SU-DHL-6 (cell line): Measurements from ENCODE around the gene THSD7B.

Source experiments
- H2AFZ ChIP-seq: fragments of 200-600 bp; sonication (generic); 2 replicates; pipeline ENCODE4 v1.6.1; 2014; ENCODE audit warnings: low read depth, mild to moderate bottlenecking, moderate library complexity, mixed read lengths, antibody characterized with exemption, low read length; ENCODE audit not compliant: severe bottlenecking
- H3F3A ChIP-seq: fragments of 200-600 bp; shearing (Covaris generic); 2 replicates; pipeline ENCODE4 v1.6.0; 2016; ENCODE audit warnings: antibody characterized with exemption, mild to moderate bottlenecking; ENCODE audit not compliant: insufficient read depth
- H3K27ac ChIP-seq: fragments of 200-600 bp; sonication (generic); 2 replicates; pipeline ENCODE4 v1.5.1; 2016; ENCODE audit warnings: low read depth, mild to moderate bottlenecking, low read length, moderate library complexity, mixed read lengths
- H3K27me3 ChIP-seq: fragments of 200-600 bp; sonication (generic), shearing (Covaris generic); 2 replicates; pipeline ENCODE4 v1.6.0; 2014; ENCODE audit warnings: mild to moderate bottlenecking, low read length
- H3K36me3 ChIP-seq: fragments of 200-600 bp; sonication (generic); 2 replicates; pipeline ENCODE4 v1.6.1; 2014; ENCODE audit warnings: mild to moderate bottlenecking, low read length, mixed read lengths
- H3K4me2 ChIP-seq: fragments of 300-600, 200-600 bp; shearing (Covaris generic), sonication (generic); 2 replicates; pipeline ENCODE4 v1.6.0; 2014; ENCODE audit warnings: low read length, low read depth, mild to moderate bottlenecking; ENCODE audit not compliant: poor library complexity, severe bottlenecking
- H3K4me3 ChIP-seq: fragments of 200-600 bp; sonication (generic); 2 replicates; pipeline ENCODE4 v1.5.1; 2014; ENCODE audit warnings: antibody characterized with exemption, low read length, mild to moderate bottlenecking, mixed read lengths; ENCODE audit not compliant: insufficient read depth, poor library complexity, severe bottlenecking
- H3K79me2 ChIP-seq: fragments of 200-600 bp; sonication (generic); 2 replicates; pipeline ENCODE4 v1.6.1; 2014; ENCODE audit warnings: mild to moderate bottlenecking, low read length, moderate library complexity; ENCODE audit not compliant: insufficient read depth
- H3K9ac ChIP-seq: fragments of 200-600 bp; sonication (generic); 2 replicates; pipeline ENCODE4 v1.7.0; 2014; ENCODE audit warnings: mild to moderate bottlenecking, low read length
- H3K9me2 ChIP-seq: fragments of 200-600 bp; sonication (generic); replicated peaks from 2 replicates; pipeline ENCODE4 v1.6.1; 2014; ENCODE audit warnings: low read length; ENCODE audit not compliant: insufficient read depth
- H3K9me3 ChIP-seq: fragments of 200-600 bp; sonication (generic); 2 replicates; pipeline ENCODE4 v1.6.1; 2014; ENCODE audit warnings: low read length, mixed read lengths; ENCODE audit not compliant: insufficient read depth
- H4K20me1 ChIP-seq: fragments of 200-600 bp; sonication (generic); 2 replicates; pipeline ENCODE4 v1.6.1; 2014; ENCODE audit warnings: low read depth, mild to moderate bottlenecking, antibody characterized with exemption, low read length, moderate library complexity, mixed read lengths
- EZH2phosphoT487 ChIP-seq: fragments of 200-600 bp; sonication (generic), shearing (Covaris generic); conservative IDR thresholded peaks from 2 replicates; pipeline ENCODE4 v1.6.1; 2018; ENCODE audit warnings: mild to moderate bottlenecking, antibody characterized with exemption, low read length, moderate library complexity, mixed read lengths
- TF ChIP-seq, protein P1 (sequence below): fragments of 200-600 bp; sonication (generic); IDR thresholded peaks from one replicate; pipeline ENCODE4 v1.5.1; 2017; ENCODE audit warnings: antibody characterized with exemption, mild to moderate bottlenecking, low read length, moderate library complexity; ENCODE audit not compliant: insufficient read depth, poor library complexity, severe bottlenecking

Gene THSD7B

DNA sequence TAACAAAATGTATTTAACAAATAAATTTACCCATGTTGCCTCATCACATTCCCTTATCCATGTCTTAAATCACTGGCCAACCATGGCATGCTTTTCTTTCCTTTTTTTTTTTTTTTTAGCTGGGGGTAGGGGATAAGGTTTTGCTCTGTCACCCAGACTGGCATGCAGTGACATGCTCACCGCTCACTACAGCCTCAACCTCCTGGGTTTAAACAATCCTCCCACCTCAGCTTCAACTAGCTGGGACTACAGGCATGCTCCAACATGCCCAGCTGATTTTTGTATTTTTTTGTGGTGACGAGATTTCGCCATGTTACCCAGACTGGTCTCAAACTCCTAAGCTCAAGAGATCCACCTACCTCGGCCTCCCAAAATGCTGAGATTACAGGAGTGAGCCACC is 266.4 kb downstream of the THSD7B start:
- H3K27ac ChIP-seq: no peak overlapping the region
- H3K9me3 ChIP-seq: no peaks in the 10 kb centered on the region
- H3K79me2 ChIP-seq: no peaks in the 10 kb centered on the region
- H3K9ac ChIP-seq: no peak overlapping the region
- H3K4me3 ChIP-seq: no peak overlapping the region
- no peaks in the 10 kb centered on the region for H3K27me3 ChIP-seq
- no peaks in the 10 kb centered on the region for H3K36me3 ChIP-seq
- no peak overlapping the region for H2AFZ ChIP-seq
- no peaks in the 10 kb centered on the region for H4K20me1 ChIP-seq
- TF ChIP-seq EZH2phosphoT487: no peak
- TF ChIP-seq, protein P1, sequence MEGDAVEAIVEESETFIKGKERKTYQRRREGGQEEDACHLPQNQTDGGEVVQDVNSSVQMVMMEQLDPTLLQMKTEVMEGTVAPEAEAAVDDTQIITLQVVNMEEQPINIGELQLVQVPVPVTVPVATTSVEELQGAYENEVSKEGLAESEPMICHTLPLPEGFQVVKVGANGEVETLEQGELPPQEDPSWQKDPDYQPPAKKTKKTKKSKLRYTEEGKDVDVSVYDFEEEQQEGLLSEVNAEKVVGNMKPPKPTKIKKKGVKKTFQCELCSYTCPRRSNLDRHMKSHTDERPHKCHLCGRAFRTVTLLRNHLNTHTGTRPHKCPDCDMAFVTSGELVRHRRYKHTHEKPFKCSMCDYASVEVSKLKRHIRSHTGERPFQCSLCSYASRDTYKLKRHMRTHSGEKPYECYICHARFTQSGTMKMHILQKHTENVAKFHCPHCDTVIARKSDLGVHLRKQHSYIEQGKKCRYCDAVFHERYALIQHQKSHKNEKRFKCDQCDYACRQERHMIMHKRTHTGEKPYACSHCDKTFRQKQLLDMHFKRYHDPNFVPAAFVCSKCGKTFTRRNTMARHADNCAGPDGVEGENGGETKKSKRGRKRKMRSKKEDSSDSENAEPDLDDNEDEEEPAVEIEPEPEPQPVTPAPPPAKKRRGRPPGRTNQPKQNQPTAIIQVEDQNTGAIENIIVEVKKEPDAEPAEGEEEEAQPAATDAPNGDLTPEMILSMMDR: no peak
- no peak overlapping the region for H3K4me2 ChIP-seq
- H3K9me2 ChIP-seq: no peaks in the 10 kb centered on the region
- no peaks in the 10 kb centered on the region for H3F3A ChIP-seq

DNA sequence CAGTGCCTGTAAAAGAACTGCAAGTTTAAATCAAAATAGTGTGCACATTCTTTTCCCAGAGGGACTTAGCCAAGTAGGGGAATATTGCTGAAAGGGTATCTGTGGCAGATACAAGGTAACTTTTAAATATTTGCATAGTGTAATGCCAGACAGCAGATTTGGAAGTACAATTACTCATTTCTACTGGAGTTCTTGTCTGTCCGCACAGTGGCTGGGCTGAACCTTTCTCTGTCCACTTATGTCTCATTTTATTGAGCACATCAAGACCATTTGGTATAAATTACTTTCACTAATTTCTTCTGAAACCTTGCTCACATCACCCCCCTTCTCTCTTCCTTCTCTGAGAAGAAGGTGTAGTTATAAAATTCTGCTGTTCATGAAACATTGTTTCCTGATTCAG is 271.3 kb downstream of the THSD7B start:
- Histone ChIP-seq H3K79me2 (no peaks in the 10 kb centered on the region), H3K27ac (no peak overlapping the region), H4K20me1 (no peaks in the 10 kb centered on the region), H3K9ac (no peak overlapping the region), H3K4me2 (no peak overlapping the region), H3K36me3 (no peaks in the 10 kb centered on the region), H3K9me2 (no peaks in the 10 kb centered on the region), H2AFZ (no peak overlapping the region), H3K27me3 (no peaks in the 10 kb centered on the region), H3F3A (no peaks in the 10 kb centered on the region), H3K4me3 (no peak overlapping the region), H3K9me3 (no peaks in the 10 kb centered on the region)
- TF ChIP-seq, protein P1: no peak
- no peak for TF ChIP-seq EZH2phosphoT487

GRCh38 chr2:137039482-137040152 is 274.3 kb downstream of the THSD7B start:
- H3F3A ChIP-seq: no peaks in the 10 kb centered on the region
- no peak overlapping the region for H3K4me2 ChIP-seq
- H3K9ac ChIP-seq: no peak overlapping the region
- H4K20me1 ChIP-seq: no peaks in the 10 kb centered on the region
- H3K27me3 ChIP-seq: no peaks in the 10 kb centered on the region
- H3K9me3 ChIP-seq: no peaks in the 10 kb centered on the region
- no peaks in the 10 kb centered on the region for H3K36me3 ChIP-seq
- H3K27ac ChIP-seq: no peak overlapping the region
- no peaks in the 10 kb centered on the region for H3K79me2 ChIP-seq
- no peak overlapping the region for H3K4me3 ChIP-seq
- TF ChIP-seq, protein P1: no peak
- TF ChIP-seq EZH2phosphoT487: no peak
- no peak overlapping the region for H2AFZ ChIP-seq
- no peaks in the 10 kb centered on the region for H3K9me2 ChIP-seq
